ENCODE data around the gene OPA1.

OPA1 gene

GRCh38 chr3:193722566-193722965 is 129.6 kb downstream of the OPA1 start:
- TF ChIP-seq, protein P1, sequence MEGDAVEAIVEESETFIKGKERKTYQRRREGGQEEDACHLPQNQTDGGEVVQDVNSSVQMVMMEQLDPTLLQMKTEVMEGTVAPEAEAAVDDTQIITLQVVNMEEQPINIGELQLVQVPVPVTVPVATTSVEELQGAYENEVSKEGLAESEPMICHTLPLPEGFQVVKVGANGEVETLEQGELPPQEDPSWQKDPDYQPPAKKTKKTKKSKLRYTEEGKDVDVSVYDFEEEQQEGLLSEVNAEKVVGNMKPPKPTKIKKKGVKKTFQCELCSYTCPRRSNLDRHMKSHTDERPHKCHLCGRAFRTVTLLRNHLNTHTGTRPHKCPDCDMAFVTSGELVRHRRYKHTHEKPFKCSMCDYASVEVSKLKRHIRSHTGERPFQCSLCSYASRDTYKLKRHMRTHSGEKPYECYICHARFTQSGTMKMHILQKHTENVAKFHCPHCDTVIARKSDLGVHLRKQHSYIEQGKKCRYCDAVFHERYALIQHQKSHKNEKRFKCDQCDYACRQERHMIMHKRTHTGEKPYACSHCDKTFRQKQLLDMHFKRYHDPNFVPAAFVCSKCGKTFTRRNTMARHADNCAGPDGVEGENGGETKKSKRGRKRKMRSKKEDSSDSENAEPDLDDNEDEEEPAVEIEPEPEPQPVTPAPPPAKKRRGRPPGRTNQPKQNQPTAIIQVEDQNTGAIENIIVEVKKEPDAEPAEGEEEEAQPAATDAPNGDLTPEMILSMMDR (conservative IDR thresholded peaks at IDR 0.05): no peak
- H3K27ac ChIP-seq: no peak overlapping the region

DNA sequence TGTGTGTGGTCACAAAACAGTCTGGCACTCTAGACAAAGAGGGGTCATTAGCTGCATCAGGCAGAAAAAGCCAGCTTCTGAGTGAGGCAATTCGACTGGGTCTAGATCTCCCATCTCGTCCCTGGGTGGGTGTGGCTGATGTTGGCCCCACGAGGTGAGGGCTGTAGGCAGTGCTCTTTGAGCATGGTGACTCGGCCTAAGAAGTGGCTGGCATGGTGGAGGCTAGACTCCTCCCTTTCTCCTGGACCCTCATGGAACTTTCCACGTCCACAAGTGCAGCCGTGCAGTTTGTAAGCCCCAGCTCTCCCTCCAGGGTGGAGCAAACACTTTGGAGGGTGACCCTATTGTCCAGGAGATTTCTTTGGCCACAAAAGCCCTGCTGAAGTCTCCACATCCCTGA is 134.1 kb downstream of the OPA1 start:
- H3K27ac ChIP-seq: no peak overlapping the region
- no peak for TF ChIP-seq ZFX (IDR thresholded peaks at IDR 0.05)
- TF ChIP-seq, protein P1 (conservative IDR thresholded peaks at IDR 0.05): no peak

DNA sequence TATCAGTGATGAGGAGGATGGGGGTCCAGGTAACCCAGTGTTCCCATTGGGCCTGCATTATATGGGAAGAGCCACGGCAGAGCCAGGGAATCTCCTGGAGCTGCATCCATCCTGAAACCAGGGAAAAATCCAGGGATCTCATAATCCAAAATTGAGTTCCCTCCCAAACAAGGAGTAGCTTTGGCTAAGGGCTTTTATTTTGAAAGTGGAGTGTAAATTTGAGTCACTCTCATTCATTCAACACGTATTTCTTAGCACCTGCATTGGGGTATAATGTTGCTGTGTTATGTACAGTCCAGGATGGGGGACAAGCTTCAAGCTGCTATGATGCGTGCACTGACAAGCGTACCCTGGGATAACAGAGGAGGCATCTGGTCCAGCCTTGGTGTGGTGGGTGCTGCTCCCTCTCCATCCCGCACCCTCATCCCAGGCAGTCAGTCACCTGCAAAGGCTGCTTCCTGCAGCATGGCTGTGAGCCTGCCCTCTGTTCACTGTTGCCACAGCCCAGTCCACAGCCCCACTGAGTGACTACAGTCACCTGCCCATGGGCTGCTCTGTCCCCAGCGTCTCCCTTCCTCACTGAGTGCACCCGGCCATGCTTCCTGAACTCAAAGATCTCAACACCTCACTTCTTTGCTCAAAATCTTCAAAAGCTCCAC is 135.6 kb downstream of the OPA1 start:
- TF ChIP-seq, protein P1 (conservative IDR thresholded peaks at IDR 0.05): no peak
- H3K27ac ChIP-seq: no peak overlapping the region

GRCh38 chr3:193729088-193729465 is 136.1 kb downstream of the OPA1 start:
- no peak for TF ChIP-seq ZFX (IDR thresholded peaks at IDR 0.05)
- TF ChIP-seq, protein P1 (conservative IDR thresholded peaks at IDR 0.05): no peak
- no peak overlapping the region for H3K27ac ChIP-seq

DNA sequence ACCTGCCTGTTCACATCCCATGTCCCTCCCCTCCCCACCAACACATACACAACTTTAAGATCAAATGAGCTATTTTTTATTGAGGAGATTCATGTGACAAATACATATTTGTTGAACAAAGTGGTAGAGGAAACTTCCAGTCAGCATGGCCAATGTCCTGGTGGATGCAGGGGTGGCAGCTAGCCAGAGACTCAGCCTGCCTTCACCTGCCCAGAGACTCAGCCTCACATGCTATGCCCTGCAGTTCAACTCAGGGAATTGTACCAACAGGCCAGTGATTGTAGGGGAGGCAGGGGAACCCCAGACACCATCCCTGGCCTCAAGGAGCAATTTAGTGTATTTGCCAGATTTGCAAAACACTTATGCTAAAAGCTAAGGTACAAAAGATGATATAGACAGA is 136.6 kb downstream of the OPA1 start:
- no peak overlapping the region for H3K27ac ChIP-seq
- TF ChIP-seq ZFX (IDR thresholded peaks at IDR 0.05): no peak
- TF ChIP-seq, protein P1 (conservative IDR thresholded peaks at IDR 0.05): no peak

DNA sequence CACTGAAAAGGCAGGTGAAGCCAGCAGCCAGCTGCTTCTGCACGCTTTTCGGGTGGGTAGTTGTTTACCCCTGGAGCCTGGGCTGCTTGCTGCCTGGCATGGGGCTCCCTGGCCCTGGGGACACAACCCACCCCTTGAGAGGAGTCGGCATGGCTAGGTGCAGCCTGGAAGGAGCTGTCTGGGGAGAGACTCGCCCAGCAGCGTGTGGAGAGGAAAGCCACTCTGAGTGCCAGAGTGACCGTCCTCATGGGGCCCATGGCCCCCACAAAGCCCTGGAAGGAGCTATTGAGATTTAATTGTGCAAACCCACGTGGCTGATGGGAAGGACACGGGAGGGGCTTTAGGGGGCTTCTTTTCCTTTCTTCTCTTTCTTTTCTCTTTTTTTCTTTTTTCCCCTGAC is 137.5 kb downstream of the OPA1 start:
- TF ChIP-seq, protein P1 (conservative IDR thresholded peaks at IDR 0.05): no peak
- no peak for TF ChIP-seq ZFX (IDR thresholded peaks at IDR 0.05)
- H3K27ac ChIP-seq: no peak overlapping the region

GRCh38 chr3:193730976-193731375 is 138.0 kb downstream of the OPA1 start:
- H3K27ac ChIP-seq: no peak overlapping the region
- TF ChIP-seq ZFX (IDR thresholded peaks at IDR 0.05): no peak
- TF ChIP-seq, protein P1 (conservative IDR thresholded peaks at IDR 0.05): no peak

Measured in C4-2B (cell line).